ENCODE data around the gene CDC42BPB.
"Not testable (repeated sequence)": the region's sequence is repeated elsewhere in the genome, so short reads cannot be mapped to it uniquely, and the experiment has no call there.

Gene CDC42BPB

GRCh38 chr14:102939329-102939728 lies 118.0 kb downstream of the CDC42BPB start:
- no peak for DNase-seq

GRCh38 chr14:102938191-102938590 lies 119.2 kb downstream of the CDC42BPB start:
- no peak for DNase-seq

- no peak for DNase-seq
These were observed 119.8 kb downstream of the CDC42BPB start for GRCh38 chr14:102937331-102938175.

DNA sequence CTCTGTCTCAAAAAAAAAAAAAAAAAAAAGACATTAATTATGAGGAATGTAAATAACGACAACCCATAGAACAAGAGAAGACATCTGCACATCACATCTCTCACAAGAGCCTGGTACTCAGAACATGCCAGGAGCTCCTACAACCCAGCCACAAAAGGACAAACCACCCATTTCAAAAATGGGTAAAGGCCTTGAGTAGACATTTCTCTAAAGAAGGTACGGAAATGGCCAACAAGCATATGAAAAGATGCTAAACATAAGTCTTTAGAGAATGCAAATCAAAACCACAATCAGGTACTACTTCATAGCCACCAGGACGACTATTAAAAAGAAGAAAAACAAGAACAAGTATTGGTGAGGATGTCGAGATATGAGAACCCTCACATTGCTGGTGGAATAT lies 121.6 kb downstream of the CDC42BPB start:
- DNase-seq, result no peak

DNA sequence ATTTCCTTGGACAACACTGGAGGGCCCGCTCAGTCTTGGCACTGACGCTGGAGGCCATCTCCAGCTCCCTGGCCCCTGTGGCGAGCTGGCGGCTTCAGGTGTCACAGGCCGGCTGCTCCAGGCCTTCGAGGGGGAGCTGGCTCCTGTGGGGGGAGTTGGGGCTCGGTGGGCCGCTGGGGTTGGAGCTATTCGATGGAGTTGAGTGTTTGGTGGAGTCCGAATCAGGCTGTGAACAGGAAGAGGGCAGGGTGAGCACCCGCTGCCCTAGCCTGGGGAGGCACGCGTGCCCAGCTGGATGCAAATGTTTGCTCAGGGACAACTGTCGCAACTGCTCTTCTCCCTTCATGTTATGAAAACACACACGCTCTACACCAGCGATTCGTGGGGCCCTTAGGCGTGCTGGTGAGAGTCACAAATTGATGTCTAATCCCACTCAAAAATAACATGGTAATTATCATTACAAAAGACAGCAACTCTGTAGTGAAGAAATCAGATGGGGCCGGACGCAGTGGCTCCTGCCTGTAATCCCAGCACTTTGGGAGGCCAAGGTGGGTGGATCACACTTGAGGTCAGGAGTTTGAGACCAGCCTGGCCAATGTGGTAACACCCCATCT lies 123.6 kb downstream of the CDC42BPB start:
- DNase-seq, result no peak

DNA sequence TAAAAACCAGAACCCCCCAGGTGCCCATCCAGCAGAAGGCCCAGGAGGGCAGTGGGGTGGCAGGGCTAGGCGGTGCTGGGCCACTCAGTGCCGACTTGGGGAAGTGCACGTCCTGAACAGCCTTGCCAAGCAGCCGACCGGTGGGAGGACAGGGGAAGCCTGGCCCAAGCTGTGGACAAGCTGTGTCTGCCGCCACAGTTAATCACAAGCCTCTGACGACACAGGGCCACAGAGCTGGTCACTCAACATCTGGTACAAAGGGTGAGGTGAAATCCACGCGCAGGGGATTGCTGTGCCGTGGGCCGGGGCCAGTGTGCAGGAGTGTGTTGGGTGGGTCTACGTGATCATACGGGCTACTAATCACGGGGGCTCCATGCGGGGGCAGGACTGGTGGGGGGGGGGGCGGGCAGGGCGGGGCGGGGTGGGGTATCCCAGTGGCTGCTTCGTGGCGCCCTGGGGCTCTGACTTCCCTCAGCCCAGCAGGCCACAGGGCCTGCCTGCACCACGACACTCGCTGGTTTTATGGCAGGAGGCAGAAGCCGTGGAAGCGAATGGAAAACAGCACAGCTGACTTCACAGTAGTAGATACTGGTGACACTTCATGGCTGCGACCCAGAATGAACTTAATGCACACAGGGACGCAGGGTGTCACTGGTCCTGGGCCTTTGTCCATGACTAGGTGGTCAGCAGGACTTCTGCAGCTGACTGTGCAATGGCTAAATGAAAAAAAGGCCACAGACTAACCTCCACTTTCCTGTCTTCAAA lies 124.7 kb downstream of the CDC42BPB start:
- DNase-seq, result no peak

GRCh38 chr14:102931580-102932285 lies 125.6 kb downstream of the CDC42BPB start:
- no peak for DNase-seq

DNA sequence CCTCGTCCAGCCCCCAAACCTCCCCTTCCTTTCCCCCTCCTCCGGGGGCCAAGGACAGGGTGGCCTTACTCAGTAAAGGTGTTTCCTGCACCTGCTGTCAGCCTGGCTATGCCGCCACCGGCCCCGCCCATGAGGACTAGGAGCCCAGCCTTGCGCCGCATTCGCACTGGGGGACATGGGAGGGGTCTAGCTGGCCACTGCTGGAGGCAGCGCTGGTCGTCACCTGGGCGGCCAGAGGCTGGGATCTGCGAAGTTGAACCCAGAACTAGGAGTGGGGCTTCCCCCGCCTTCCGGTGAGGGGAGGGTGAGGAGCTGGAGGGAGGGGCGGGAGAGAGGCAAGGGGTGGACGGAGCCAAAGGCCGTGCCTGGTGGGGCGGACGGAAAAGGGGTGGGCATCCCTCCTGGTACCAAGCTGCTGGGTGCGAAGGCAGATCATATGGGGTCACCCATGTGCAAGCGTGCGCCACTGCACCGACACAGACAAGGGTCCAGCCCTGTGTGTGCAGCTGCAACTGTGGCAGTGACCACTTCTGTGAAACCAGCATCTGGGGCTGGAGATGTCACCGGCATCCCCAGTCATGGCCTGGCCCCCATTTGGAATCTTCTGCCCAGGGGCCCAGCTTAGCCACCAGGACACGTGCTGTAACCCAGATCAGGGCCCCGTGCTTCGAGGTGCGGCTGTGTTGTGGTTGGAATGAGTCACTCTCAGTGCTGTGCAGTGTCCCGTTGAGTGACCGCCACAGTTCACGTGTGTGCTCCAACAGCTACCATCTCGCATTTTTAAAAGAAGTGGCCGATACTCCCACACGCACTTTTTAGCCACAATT lies 126.4 kb downstream of the CDC42BPB start:
- no peak for DNase-seq

DNA sequence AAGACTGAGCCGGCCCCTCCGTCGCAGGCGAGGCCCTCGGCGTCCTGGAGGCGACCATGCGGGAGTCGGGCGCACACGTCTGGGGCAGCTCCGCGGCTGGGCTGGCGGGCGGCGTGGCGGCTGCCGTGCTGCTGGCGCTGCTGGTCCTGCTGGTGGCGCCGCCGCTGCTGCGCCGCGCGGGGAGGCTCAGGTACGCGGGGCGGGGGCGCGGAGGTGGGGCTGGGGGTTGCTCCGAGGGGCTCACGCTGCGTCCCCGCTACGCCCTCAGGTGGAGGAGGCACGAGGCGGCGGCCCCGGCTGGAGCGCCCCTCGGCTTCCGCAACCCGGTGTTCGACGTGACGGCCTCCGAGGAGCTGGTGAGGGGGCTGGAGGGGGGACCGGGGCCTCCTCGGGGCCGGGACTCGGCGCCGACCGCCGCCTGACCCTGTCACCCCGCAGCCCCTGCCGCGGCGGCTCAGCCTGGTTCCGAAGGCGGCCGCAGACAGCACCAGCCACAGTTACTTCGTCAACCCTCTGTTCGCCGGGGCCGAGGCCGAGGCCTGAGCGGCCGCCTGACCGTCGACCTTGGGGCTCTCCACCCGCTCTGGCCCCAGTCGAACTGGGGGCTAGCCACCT lies 127.1 kb downstream of the CDC42BPB start:
- DNase-seq, result no peak

GRCh38 chr14:102929241-102930137 lies 127.9 kb downstream of the CDC42BPB start:
- no peak for DNase-seq

GRCh38 chr14:102928412-102929240 lies 128.7 kb downstream of the CDC42BPB start:
- DNase-seq, result no peak

GRCh38 chr14:102927878-102928411 lies 129.4 kb downstream of the CDC42BPB start:
- DNase-seq, result no peak

DNA sequence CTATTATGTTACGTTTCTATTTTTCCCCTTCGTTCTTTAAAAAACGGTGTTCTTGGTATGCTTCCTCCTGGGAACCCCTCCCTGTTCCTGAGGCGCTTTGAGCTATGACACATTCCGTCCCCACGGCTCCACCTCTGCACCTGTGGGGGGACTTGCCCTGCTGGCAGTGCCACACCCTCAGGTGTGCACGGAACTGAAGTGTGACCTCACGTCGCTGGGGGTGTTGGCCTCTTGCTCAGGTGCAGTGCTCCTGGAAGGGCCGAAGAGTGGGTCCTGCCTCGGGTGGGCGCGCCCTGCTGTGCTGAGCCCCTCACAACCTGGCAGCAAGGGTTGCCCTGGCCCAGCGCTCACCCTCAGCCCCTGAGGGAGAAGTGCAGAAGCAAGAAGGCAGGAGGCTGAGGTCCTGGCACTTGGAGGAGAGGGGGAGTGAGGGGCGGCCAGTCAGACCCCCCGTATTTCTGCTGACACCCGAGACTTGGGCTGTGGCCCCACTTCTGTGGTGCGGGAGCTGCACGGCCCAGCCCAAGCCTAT lies 129.9 kb downstream of the CDC42BPB start:
- DNase-seq, result no peak

DNA sequence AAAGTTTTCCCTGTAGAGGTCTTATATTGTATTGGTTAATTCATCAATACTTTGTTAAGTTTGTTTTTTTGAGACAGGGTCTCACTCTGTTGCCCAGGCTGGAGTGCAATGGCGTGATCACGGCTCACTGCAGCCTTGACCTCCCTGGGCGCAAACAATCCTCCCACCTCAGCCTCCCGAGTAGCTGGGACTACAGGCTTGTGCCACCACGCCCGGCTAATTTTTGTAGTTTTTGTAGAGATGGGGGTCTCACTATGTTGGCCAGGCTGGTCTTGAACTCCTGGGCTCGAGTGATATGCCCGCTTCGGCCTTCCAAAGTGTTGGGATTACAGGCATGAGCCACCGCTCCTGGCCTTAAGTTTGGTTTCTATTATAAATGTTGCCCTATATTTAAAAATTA lies 130.5 kb downstream of the CDC42BPB start:
- DNase-seq, result not testable (repeated sequence)

- DNase-seq, result no peak
These were observed 131.2 kb downstream of the CDC42BPB start for GRCh38 chr14:102926104-102926503.

- no peak for DNase-seq
These were observed 131.7 kb downstream of the CDC42BPB start for GRCh38 chr14:102925646-102926045.

DNA sequence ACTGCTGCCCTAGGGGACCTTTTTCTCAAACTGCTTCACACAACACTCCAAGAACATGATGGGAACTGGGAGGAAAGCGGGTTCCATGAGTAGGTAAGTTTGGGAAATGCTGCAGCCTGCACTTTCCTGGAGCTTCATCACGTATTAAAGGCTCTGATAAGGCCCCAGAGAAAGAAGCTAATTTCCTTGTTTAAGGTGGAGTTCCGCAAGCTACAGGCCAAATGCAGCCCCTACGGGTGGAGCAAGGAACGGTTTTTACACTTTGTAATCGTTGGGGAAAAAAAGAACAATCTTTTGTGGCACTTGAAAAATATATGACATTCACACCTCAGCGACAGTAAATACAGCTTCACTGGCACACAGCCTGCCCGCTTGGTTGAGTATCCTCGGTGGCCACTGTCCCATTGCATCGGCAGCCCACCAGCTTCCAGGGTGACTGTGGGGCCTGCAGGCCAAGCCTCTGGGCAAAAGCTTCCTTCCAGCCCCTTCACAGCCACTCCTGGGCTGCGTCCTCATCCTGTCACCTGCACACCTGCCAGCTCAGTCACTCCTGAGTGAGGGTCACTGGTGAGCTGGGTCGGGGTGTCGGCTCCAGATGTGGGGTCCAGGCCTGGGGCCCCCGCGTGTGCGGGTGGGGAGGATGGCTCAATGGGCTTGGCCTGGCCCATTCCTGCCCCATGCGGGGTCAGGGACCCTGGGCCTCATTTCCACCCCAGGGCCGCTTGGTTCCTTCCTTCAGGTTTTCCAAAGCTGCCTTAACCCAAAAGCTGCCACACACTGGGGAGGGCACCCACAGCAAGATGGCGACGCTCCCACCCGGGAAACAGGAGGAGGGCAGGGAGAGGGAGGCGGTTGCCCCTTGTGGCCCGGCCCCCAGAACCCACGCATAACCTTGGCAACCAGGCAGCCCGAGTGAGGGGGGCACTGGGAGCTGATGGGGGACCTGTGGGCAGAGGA lies 132.4 kb downstream of the CDC42BPB start:
- DNase-seq, result no peak

Data from 8988T (cell line).